H1 (cell line): ENCODE measurements around the gene NOD2. TPM values are rescaled to one million over a fixed set of nuclear protein-coding genes. Genes with fewer than 3 reads are reported as not detected.

Experiments
- CTCF ChIA-PET: fragments of 300-600 bp; sonication (Branson Sonifier 250); formaldehyde crosslinking; loops from one replicate; lab custom pipeline; 2021; ENCODE audit not compliant: partially characterized antibody; lab: Charles Lee
- POLR2A ChIA-PET: fragments of 300-600 bp; sonication (Branson Sonifier 250); formaldehyde crosslinking; loops from one replicate; lab custom pipeline; 2021; ENCODE audit warnings: inconsistent platforms; ENCODE audit not compliant: partially characterized antibody; lab: Charles Lee
- DNase-seq, 2 experiments: peaks; one replicate each; pipeline versions ENCODE4 v3.0.0 to v3.0.0-alpha.2; 2010 to 2022; ENCODE audit warnings: low spot score in 2 of 2, low read depth in 1 of 2, mixed read lengths in 1 of 2
- FAIRE-seq: peaks from 2 replicates; lab custom pipeline; 2011; peaks lifted over from hg19 to GRCh38; lab: Jason Lieb, UNC
- H2AFZ ChIP-seq: 2 replicates; pipeline ENCODE4 v1.8.1; 2012; ENCODE audit warnings: low read length, inconsistent platforms
- H2AK5ac ChIP-seq: 2 replicates; pipeline ENCODE4 v1.6.1; 2013; ENCODE audit warnings: low read depth, low read length
- H2BK120ac ChIP-seq: replicated peaks from 2 replicates; pipeline ENCODE3; 2013; ENCODE audit warnings: low read depth, low read length, inconsistent platforms
- H2BK12ac ChIP-seq: 2 replicates; pipeline ENCODE4 v1.6.1; 2013; ENCODE audit warnings: low read depth, low read length
- H2BK15ac ChIP-seq: 2 replicates; pipeline ENCODE4 v1.6.1; 2013; ENCODE audit warnings: low read length
- H2BK20ac ChIP-seq: 2 replicates; pipeline ENCODE4 v1.6.1; 2013; ENCODE audit warnings: low read length
- H2BK5ac ChIP-seq: 2 replicates; pipeline ENCODE4 v1.6.1; 2013; ENCODE audit warnings: low read depth, low read length
- H3K14ac ChIP-seq: 2 replicates; pipeline ENCODE4 v1.6.1; 2013; ENCODE audit warnings: inconsistent platforms; ENCODE audit not compliant: insufficient read length
- H3K18ac ChIP-seq: 2 replicates; pipeline ENCODE4 v1.6.1; 2013; ENCODE audit warnings: low read length; ENCODE audit errors: extremely low read depth
- H3K23ac ChIP-seq: 2 replicates; pipeline ENCODE4 v1.6.1; 2013; ENCODE audit warnings: inconsistent platforms; ENCODE audit not compliant: insufficient read length
- H3K23me2 ChIP-seq: 2 replicates; pipeline ENCODE4 v1.6.1; 2013; ENCODE audit warnings: low read depth, low read length
- H3K27ac ChIP-seq: 2 replicates; pipeline ENCODE4 v1.6.1; 2011; ENCODE audit warnings: low read depth, low read length, inconsistent platforms
- H3K27me3 ChIP-seq, 4 experiments: replicated peaks in 1 of 4; 1 replicate in 1 of 4; 2 replicates in 3 of 4; pipeline versions ENCODE4 v1.6.1 to v1.8.1; 2011 to 2013; ENCODE audit warnings: low read length in 3 of 4, mild to moderate bottlenecking in 3 of 4, inconsistent platforms in 2 of 4, mixed read lengths in 2 of 4, moderate library complexity in 1 of 4; ENCODE audit not compliant: control insufficient read depth in 3 of 4, insufficient read depth in 3 of 4; ENCODE audit errors: extremely low read depth in 1 of 4
- H3K36me3 ChIP-seq, 4 experiments: 2 replicates each; pipeline versions ENCODE4 v1.6.1 to v1.8.1; 2011 to 2013; ENCODE audit warnings: mild to moderate bottlenecking in 4 of 4, low read length in 3 of 4, moderate library complexity in 2 of 4, control low read depth in 1 of 4, inconsistent platforms in 1 of 4; ENCODE audit not compliant: insufficient read depth in 4 of 4, control insufficient read depth in 2 of 4
- H3K4ac ChIP-seq: replicated peaks from 2 replicates; pipeline ENCODE3; 2013; ENCODE audit warnings: low read length, low read depth, mixed read lengths, inconsistent platforms; ENCODE audit not compliant: insufficient read length
- H3K4me1 ChIP-seq, 4 experiments: replicated peaks in 1 of 4; 1 replicate in 1 of 4; 2 replicates in 3 of 4; pipeline versions ENCODE4 v1.6.1 to v1.8.1; 2011 to 2013; ENCODE audit warnings: low read length in 3 of 4, inconsistent platforms in 2 of 4, mixed read lengths in 1 of 4; ENCODE audit not compliant: insufficient read depth in 4 of 4, control insufficient read depth in 3 of 4
- H3K4me2 ChIP-seq, 2 experiments: 2 replicates each; pipeline versions ENCODE4 v1.6.1 to v1.8.1; 2011 to 2013; ENCODE audit warnings: low read depth in 2 of 2, low read length in 2 of 2, control low read depth in 1 of 2, inconsistent platforms in 1 of 2, mild to moderate bottlenecking in 1 of 2; ENCODE audit not compliant: insufficient read depth in 1 of 2
- H3K4me3 ChIP-seq, 4 experiments: fragments of 200-600, 300-600 bp in 1 of 4; sonication (generic), shearing (Covaris generic), sonication (Bioruptor Twin) in 1 of 4; 2 replicates each; pipeline versions ENCODE4 v1.5.1 to v1.8.1; 2011 to 2016; ENCODE audit warnings: low read length in 4 of 4, low read depth in 3 of 4, control low read depth in 2 of 4, inconsistent platforms in 2 of 4, mild to moderate bottlenecking in 2 of 4, mixed read lengths in 1 of 4, moderate library complexity in 1 of 4; ENCODE audit not compliant: insufficient read depth in 2 of 4; ENCODE audit errors: extremely low read depth in 1 of 4
- H3K56ac ChIP-seq: replicated peaks from 2 replicates; pipeline ENCODE3; 2013; ENCODE audit warnings: low read depth, mild to moderate bottlenecking, mixed read lengths, low read length, inconsistent platforms; ENCODE audit not compliant: insufficient read length
- H3K79me1 ChIP-seq: 2 replicates; pipeline ENCODE4 v1.6.1; 2013; ENCODE audit warnings: low read depth, low read length, control low read depth
- H3K79me2 ChIP-seq, 2 experiments: 2 replicates each; pipeline versions ENCODE4 v1.6.1 to v1.8.1; 2012 to 2013; ENCODE audit warnings: low read length in 2 of 2, mild to moderate bottlenecking in 2 of 2, inconsistent platforms in 1 of 2; ENCODE audit not compliant: insufficient read depth in 2 of 2, control insufficient read depth in 1 of 2
- H3K9ac ChIP-seq, 4 experiments: replicated peaks in 1 of 4; 1 replicate in 1 of 4; 2 replicates in 3 of 4; pipeline versions ENCODE4 v1.6.1 to v1.8.1; 2011 to 2013; ENCODE audit warnings: low read depth in 3 of 4, low read length in 3 of 4, control low read depth in 2 of 4, mild to moderate bottlenecking in 2 of 4, moderate library complexity in 2 of 4, inconsistent platforms in 1 of 4; ENCODE audit errors: extremely low read depth in 1 of 4
- H3K9me3 ChIP-seq, 2 experiments: 2 replicates each; pipeline versions ENCODE4 v1.6.1 to v1.8.1; 2012 to 2013; ENCODE audit warnings: mild to moderate bottlenecking in 2 of 2, moderate library complexity in 2 of 2, control low read depth in 1 of 2, inconsistent platforms in 1 of 2, low read depth in 1 of 2, low read length in 1 of 2, mixed read lengths in 1 of 2; ENCODE audit not compliant: insufficient read depth in 2 of 2
- H4K20me1 ChIP-seq, 2 experiments: replicated peaks in 1 of 2; 2 replicates each; pipeline versions ENCODE3 to v1.8.1; 2011 to 2013; ENCODE audit warnings: inconsistent platforms in 2 of 2, low read length in 2 of 2, mild to moderate bottlenecking in 1 of 2; ENCODE audit not compliant: insufficient read depth in 2 of 2, control insufficient read depth in 1 of 2
- H4K5ac ChIP-seq: 2 replicates; pipeline ENCODE4 v1.6.1; 2013; ENCODE audit warnings: low read length, low read depth, mixed read lengths, inconsistent platforms; ENCODE audit not compliant: insufficient read length
- H4K8ac ChIP-seq: 2 replicates; pipeline ENCODE4 v1.8.0; 2013; ENCODE audit warnings: mild to moderate bottlenecking, moderate library complexity, low read length, inconsistent platforms; ENCODE audit not compliant: insufficient read depth; ENCODE audit errors: extremely low read depth
- H4K91ac ChIP-seq: replicated peaks from 2 replicates; pipeline ENCODE3; 2013; ENCODE audit warnings: low read length, mixed read lengths, inconsistent platforms; ENCODE audit not compliant: insufficient read length
- BRCA1 ChIP-seq: IDR thresholded peaks from 2 replicates; pipeline ENCODE4 v1.6.1; 2012; ENCODE audit warnings: low read depth, low read length, improper control_type of control experiment
- CEBPB ChIP-seq: IDR thresholded peaks from 2 replicates; pipeline ENCODE4 v1.6.1; 2012; ENCODE audit warnings: low read depth, low read length
- CHD1 ChIP-seq: IDR thresholded peaks from 2 replicates; pipeline ENCODE4 v1.6.1; 2012; ENCODE audit warnings: low read depth, low read length, improper control_type of control experiment
- GABPA ChIP-seq: IDR thresholded peaks from 2 replicates; pipeline ENCODE4 v1.6.1; 2011; ENCODE audit warnings: mild to moderate bottlenecking, low read length, moderate library complexity, borderline replicate concordance; ENCODE audit not compliant: insufficient read depth
- GTF2F1 ChIP-seq: IDR thresholded peaks from 2 replicates; pipeline ENCODE4 v1.6.1; 2012; ENCODE audit warnings: low read depth, low read length, improper control_type of control experiment, borderline replicate concordance
- JUND ChIP-seq: IDR thresholded peaks from 2 replicates; pipeline ENCODE4 v1.6.1; 2011; ENCODE audit warnings: mild to moderate bottlenecking, improper control_type of control experiment, low read length
- KDM4A ChIP-seq: IDR thresholded peaks from one replicate; pipeline ENCODE4 v1.7.1; 2012; ENCODE audit warnings: low read depth, mild to moderate bottlenecking, moderate library complexity, low read length, inconsistent platforms; ENCODE audit not compliant: severe bottlenecking
- MAFK ChIP-seq: IDR thresholded peaks from 2 replicates; pipeline ENCODE4 v1.6.1; 2012; ENCODE audit warnings: low read depth, mild to moderate bottlenecking, improper control_type of control experiment, low read length
- POU5F1 ChIP-seq: IDR thresholded peaks from 2 replicates; pipeline ENCODE4 v1.6.1; 2011; ENCODE audit warnings: low read depth, mild to moderate bottlenecking, low read length, moderate library complexity
- SIN3A ChIP-seq, 2 experiments: IDR thresholded peaks in 1 of 2; conservative IDR thresholded peaks in 1 of 2; 2 replicates each; pipeline ENCODE4 v1.6.1; 2011 to 2012; ENCODE audit warnings: low read length in 2 of 2, improper control_type of control experiment in 1 of 2, low read depth in 1 of 2, mild to moderate bottlenecking in 1 of 2
- SP1 ChIP-seq: IDR thresholded peaks from 2 replicates; pipeline ENCODE4 v1.6.1; 2011; ENCODE audit warnings: low read depth, low read length
- TAF7 ChIP-seq: optimal IDR thresholded peaks from 2 replicates; pipeline ENCODE3; 2011; ENCODE audit warnings: low read depth, mild to moderate bottlenecking, inconsistent platforms, low read length, moderate library complexity, borderline replicate concordance
- TCF12 ChIP-seq: IDR thresholded peaks from 2 replicates; pipeline ENCODE4 v1.6.1; 2011; ENCODE audit warnings: low read depth, mild to moderate bottlenecking, low read length
- ZNF274 ChIP-seq: IDR thresholded peaks from 2 replicates; pipeline ENCODE4 v1.7.0; 2012; ENCODE audit warnings: low read length, borderline replicate concordance; ENCODE audit errors: extremely low read depth
- WGBS, 2 experiments: shearing (Covaris generic) in 1 of 2; methylation state at CpG; one replicate each; pipeline versions ENCODE4 v1.1.6 to v1.1.7; 2013 to 2015; ENCODE audit warnings: low lambda C conversion rate in 2 of 2, mixed read lengths in 2 of 2, inconsistent platforms in 1 of 2, low coverage in 1 of 2, missing lambda C conversion rate in 1 of 2; ENCODE audit not compliant: insufficient replicate concordance in 2 of 2, insufficient coverage in 1 of 2, insufficient read length in 1 of 2; ENCODE audit errors: extremely low coverage in 1 of 2, missing lambda C conversion rate in 1 of 2; 5-methylcytosine and 5-hydroxymethylcytosine counted together
- polyA plus RNA-seq, 7 experiments: library from polyadenylated mRNA; depleted of rRNA in 3 of 7; stranded (reverse) in 5 of 7; unstranded in 2 of 7; fragments of >200 nt in 5 of 7; fragments of 200-250 nt in 2 of 7; gene quantifications; 1 replicate in 5 of 7; 2 replicates in 1 of 7; 4 replicates in 1 of 7; pipeline versions ENCODE4 v1.2.1 to v1.2.3, GENCODE V29; 2011 to 2013; ENCODE audit warnings: missing spikeins in 2 of 7, mixed read lengths in 2 of 7
- total RNA-seq: library from RNA; stranded (reverse); fragmentation: NEBNext Ultra II Directional; extraction: Animal tissue kit (Norgen Biotek cat#: 25700); gene quantifications from 2 replicates; pipeline ENCODE4 v1.2.1, GENCODE V29; 2021
- TF ChIP-seq, protein P1 (sequence below): IDR thresholded peaks from 2 replicates; pipeline ENCODE4 v1.6.1; 2011; ENCODE audit warnings: low read depth, mild to moderate bottlenecking, low read length; ENCODE audit not compliant: insufficient read depth

Gene NOD2
- total and polyA plus RNA-seq, 2 of the 8 experiments (the other 6 are each of a cell fraction or from before 2014, with no cell fraction given): 0.37 to 0.42 TPM

DNA sequence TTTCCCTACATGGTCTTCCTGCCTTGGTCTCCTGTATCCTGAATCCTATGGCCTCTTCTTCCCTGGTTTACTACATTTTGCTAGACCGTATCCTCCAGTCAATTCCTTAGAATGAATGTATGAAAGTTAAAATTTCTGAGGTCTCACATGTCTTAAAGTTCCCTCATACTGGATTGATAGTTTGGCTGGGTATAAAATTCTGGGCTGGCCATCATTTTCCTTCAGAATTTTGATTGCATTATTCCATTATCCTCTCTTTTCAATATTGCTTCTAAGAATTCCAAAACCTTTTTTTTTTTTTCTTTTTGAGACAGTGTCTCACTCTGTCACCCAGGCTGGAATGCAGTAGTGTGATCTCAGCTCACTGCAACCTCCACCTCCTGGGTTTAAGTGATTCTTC lies 10.8 kb downstream of the NOD2 start:
- FAIRE-seq (no peak), DNase-seq (no peak)
- Histone ChIP-seq H3K9me3 (peaks cover 7 to 19% of the 10 kb centered on the region in 2 experiments), H2BK20ac (no peak overlapping the region), H3K56ac (no peak overlapping the region), H3K9ac (no peak overlapping the region), H3K4me3 (no peak overlapping the region), H3K18ac (no peak overlapping the region), H2AFZ (no peak overlapping the region), H3K4ac (no peak overlapping the region), H3K79me2 (no peaks in the 10 kb centered on the region), H4K8ac (no peak overlapping the region), H2BK12ac (no peak overlapping the region), H3K27ac (no peak overlapping the region), H2BK120ac (no peak overlapping the region), H4K5ac (no peak overlapping the region), H2BK15ac (no peak overlapping the region), H3K14ac (no peak overlapping the region), H3K4me2 (no peak overlapping the region), H2AK5ac (no peak overlapping the region), H3K79me1 (no peaks in the 10 kb centered on the region), H3K27me3 (no peaks in the 10 kb centered on the region), H4K20me1 (no peaks in the 10 kb centered on the region), H3K23ac (no peak overlapping the region), H4K91ac (no peak overlapping the region), H3K4me1 (no peaks in the 10 kb centered on the region), H3K23me2 (no peaks in the 10 kb centered on the region), H3K36me3 (no peaks in the 10 kb centered on the region), H2BK5ac (no peak overlapping the region)
- POLR2A ChIA-PET: no interaction called here
- CTCF ChIA-PET: interaction anchor here (0.9 to 1.0 kb wide), 2 partner anchors 12 to 33 kb away, joined by 3 read pairs; no protein-coding TSS in a partner anchor
- 87% methylated on average over 1 of the region's 1 CpG; no CpG with 5 or more reads in 1 of the 2 experiments for WGBS, 2 experiments
- no peak for TF ChIP-seq JUND
- TF ChIP-seq TAF7: no peak
- TF ChIP-seq CHD1: no peak
- TF ChIP-seq MAFK: no peak
- no peak for TF ChIP-seq BRCA1
- no peak for TF ChIP-seq GABPA
- no peak for TF ChIP-seq ZNF274
- TF ChIP-seq CEBPB: no peak
- TF ChIP-seq SP1: no peak
- TF ChIP-seq KDM4A: no peak
- TF ChIP-seq POU5F1: no peak
- TF ChIP-seq, protein P1, sequence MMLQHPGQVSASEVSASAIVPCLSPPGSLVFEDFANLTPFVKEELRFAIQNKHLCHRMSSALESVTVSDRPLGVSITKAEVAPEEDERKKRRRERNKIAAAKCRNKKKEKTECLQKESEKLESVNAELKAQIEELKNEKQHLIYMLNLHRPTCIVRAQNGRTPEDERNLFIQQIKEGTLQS: no peak
- no peak for TF ChIP-seq GTF2F1
- TF ChIP-seq SIN3A (conservative IDR thresholded peaks at IDR 0.05 in 1 of 2, IDR thresholded peaks at IDR 0.05 in 1 of 2; ENCODE audit: low read depth in 1 of 2, low read length in 2 of 2): no peak
- no peak for TF ChIP-seq TCF12
